Thymus (tissue), 11 donors: ENCODE results near the gene TRIM24. TPM values are rescaled to one million over a fixed set of nuclear protein-coding genes. Genes with fewer than 3 reads are reported as not detected.

ENCODE experiments used
- DNase-seq, 9 donors: peaks; one replicate each; pipeline ENCODE4 v3.0.0-alpha.2; 2013; ENCODE audit warnings: low spot score in 9 of 9, low read depth in 6 of 9, missing footprints in 1 of 9
- H3K27ac ChIP-seq, 2 donors: one replicate each; pipeline ENCODE4 v1.5.1; 2013; ENCODE audit warnings: control low read depth in 1 of 2, low read depth in 1 of 2, low read length in 1 of 2, mild to moderate bottlenecking in 1 of 2, moderate library complexity in 1 of 2
- H3K27me3 ChIP-seq, 2 donors: one replicate each; pipeline ENCODE4 v1.5.1; 2013; ENCODE audit warnings: low read length in 1 of 2; ENCODE audit not compliant: control insufficient read depth in 2 of 2, insufficient read depth in 1 of 2
- H3K36me3 ChIP-seq, 2 donors: one replicate each; pipeline ENCODE4 v1.5.1; 2013; ENCODE audit warnings: low read length in 1 of 2, mild to moderate bottlenecking in 1 of 2, moderate library complexity in 1 of 2; ENCODE audit not compliant: control insufficient read depth in 2 of 2, insufficient read depth in 2 of 2
- H3K4me1 ChIP-seq, 2 donors: one replicate each; pipeline ENCODE4 v1.5.1; 2013; ENCODE audit warnings: low read length in 2 of 2; ENCODE audit not compliant: control insufficient read depth in 2 of 2, insufficient read depth in 2 of 2
- H3K4me3 ChIP-seq, 2 donors: one replicate each; pipeline ENCODE4 v1.5.1; 2013; ENCODE audit warnings: low read length in 2 of 2, control low read depth in 1 of 2, mild to moderate bottlenecking in 1 of 2
- H3K9me3 ChIP-seq, 2 donors: one replicate each; pipeline ENCODE4 v1.5.1; 2013; ENCODE audit warnings: low read length in 1 of 2, mild to moderate bottlenecking in 1 of 2; ENCODE audit not compliant: control insufficient read depth in 2 of 2, insufficient read depth in 1 of 2
- WGBS: extraction: QIAGEN DNeasy Blood & Tissue Kit; methylation state at CpG from one replicate; pipeline ENCODE4 v1.1.7; 2013; 5-methylcytosine and 5-hydroxymethylcytosine counted together
- polyA plus RNA-seq: library from polyadenylated mRNA; stranded (reverse); fragments of 200-250 nt; gene quantifications from one replicate; pipeline ENCODE4 v1.2.3, GENCODE V29; 2013
- total RNA-seq: library from RNA; stranded (reverse); fragments of 120-200 nt; gene quantifications from one replicate; pipeline ENCODE4 v1.2.4, GENCODE V29; 2013
- donor health status: healthy.

Gene TRIM24
- total and polyA plus RNA-seq, 2 donors, result 18.1 to 28.1 TPM

DNA sequence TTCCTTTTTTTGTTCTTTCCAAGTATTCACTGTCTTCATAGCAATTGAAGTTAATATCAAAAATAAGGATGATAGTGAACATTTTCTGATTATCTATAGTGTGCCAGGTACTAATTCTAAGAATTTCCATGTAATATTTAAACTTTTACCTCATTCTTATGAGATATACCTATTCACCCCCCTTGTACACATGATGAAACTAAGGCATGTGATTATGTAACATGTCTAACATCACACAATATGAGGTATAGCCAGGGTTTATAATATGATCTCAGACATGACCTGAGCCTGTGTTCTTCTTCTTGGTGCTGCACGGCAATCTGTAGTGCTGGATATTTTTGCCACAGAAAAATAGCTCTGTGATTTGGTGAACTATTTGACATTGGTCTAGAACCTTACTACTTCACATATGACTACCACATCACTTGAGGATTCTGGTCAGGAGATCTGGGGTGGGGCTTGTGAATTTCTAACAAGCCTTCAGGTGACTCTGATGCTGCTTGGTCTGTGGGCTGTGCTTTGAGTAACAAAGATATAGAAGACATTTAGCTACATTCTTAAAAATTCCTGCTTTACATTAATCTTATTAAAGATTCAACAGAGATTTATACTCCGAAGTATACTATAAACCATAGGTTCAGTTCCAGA lies 79.1 kb downstream of the TRIM24 start:
- no peaks in the 10 kb centered on the region for H3K4me1 ChIP-seq
- peaks cover 7 to 55% of the 10 kb centered on the region in 2 donors for H3K36me3 ChIP-seq
- no peak for DNase-seq
- H3K27me3 ChIP-seq, result no peaks in the 10 kb centered on the region
- no peak overlapping the region for H3K27ac ChIP-seq
- no peak overlapping the region for H3K4me3 ChIP-seq
- 98% methylated on average over 2 of the region's 2 CpGs for WGBS
- peaks cover 0 to 6% of the 10 kb centered on the region in 2 donors for H3K9me3 ChIP-seq

DNA sequence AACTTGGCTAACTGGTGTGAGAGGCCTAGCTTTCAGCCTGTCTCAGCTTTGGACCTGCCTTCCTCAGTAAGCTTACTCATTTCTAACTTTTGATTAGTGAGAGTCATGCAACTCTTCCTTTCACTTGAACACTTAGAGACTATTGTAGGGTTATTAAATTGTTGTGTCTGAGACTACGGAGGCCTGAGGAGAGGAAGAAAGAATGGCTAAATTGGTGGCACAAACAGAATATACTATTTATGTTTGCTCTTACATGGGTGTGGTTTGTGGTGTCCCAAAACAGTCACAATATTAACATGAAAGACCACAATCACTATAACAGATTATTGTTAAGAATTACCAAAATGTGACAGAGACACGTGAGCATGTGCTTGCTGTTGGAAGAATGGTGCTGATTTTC lies 82.1 kb downstream of the TRIM24 start:
- H3K36me3 ChIP-seq, result peaks cover 15 to 70% of the 10 kb centered on the region in 2 donors
- DNase-seq, result no peak
- 95% methylated on average over 2 of the region's 2 CpGs for WGBS
- H3K27ac ChIP-seq, result no peak overlapping the region
- H3K27me3 ChIP-seq, result no peaks in the 10 kb centered on the region
- H3K4me1 ChIP-seq, result no peaks in the 10 kb centered on the region
- H3K9me3 ChIP-seq, result no peaks in the 10 kb centered on the region
- H3K4me3 ChIP-seq, result no peak overlapping the region

DNA sequence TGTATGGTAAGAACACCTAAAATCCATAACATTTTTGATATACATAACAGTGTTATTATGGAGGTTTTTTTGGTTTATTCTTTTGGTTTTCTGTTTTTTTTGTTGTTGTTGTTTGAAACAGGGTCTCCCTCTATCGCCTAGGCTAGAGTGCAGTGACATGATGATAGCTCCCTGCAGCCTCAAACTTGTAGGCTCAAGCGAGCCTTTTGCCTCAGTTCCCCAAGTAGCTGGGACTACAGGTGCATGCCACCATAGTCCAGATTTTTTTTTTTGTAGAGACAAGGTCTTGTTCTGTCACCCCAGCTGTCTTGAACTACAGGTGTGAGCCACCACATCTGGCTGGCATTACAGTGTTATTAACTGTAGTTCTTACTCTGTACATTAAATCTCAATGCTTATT lies 83.7 kb downstream of the TRIM24 start:
- H3K4me1 ChIP-seq, result no peaks in the 10 kb centered on the region
- H3K9me3 ChIP-seq, result no peaks in the 10 kb centered on the region
- H3K27me3 ChIP-seq, result no peaks in the 10 kb centered on the region
- peaks cover 18 to 68% of the 10 kb centered on the region in 2 donors for H3K36me3 ChIP-seq
- H3K27ac ChIP-seq, result no peak overlapping the region
- DNase-seq, result no peak
- WGBS, result 98% methylated on average over 2 of the region's 2 CpGs
- no peak overlapping the region for H3K4me3 ChIP-seq

DNA sequence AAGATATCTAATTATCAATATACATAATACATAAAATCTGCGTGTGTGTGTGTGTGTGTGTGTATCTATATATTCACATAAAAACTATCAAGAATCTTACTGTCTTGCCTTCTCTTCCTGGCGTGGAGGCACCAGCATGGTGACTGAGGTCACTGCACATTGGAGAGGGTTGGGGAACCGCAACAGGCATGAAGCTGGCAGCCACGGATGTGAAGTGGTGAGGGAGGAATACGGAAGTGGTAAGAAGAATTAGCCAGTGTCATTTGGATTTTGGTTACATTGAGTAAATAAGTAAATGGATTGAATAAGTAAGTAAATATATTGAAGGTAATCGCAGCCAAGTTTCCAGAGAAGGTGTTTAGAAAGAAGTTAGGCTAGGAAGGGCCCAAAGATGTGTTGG lies 85.1 kb downstream of the TRIM24 start:
- no peaks in the 10 kb centered on the region for H3K4me1 ChIP-seq
- H3K27ac ChIP-seq, result no peak overlapping the region
- peaks cover 19 to 63% of the 10 kb centered on the region in 2 donors for H3K36me3 ChIP-seq
- 82% methylated on average over 6 of the region's 6 CpGs for WGBS
- no peak overlapping the region for H3K4me3 ChIP-seq
- H3K9me3 ChIP-seq, result no peaks in the 10 kb centered on the region
- no peak for DNase-seq
- no peaks in the 10 kb centered on the region for H3K27me3 ChIP-seq

DNA sequence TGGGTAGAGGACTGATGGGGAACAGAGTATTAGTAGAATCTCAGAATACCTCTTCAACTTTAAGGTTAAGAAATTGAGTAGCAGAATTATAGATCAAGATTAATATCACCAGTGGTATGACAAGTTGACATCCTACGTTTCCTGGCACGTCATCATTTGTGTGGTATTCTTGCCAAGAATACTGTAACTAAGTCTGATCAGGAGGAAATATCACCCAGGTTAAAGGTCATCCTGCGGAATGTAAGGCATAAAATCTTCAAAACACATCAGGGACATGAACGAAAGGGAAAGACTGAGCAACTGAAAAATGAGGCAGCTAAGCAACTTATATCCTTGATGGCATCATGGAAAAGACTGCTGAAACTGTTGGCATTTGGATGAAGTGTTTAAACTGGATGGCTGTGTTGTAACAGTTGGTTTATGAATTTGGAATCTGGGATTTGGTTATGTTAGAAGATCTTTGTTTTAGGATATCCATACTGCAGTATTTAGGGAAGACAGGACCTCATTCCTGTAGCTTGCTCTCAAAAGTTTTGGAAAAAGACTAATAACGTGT lies 86.1 kb downstream of the TRIM24 start:
- WGBS, result 89% methylated on average over 5 of the region's 5 CpGs

DNA sequence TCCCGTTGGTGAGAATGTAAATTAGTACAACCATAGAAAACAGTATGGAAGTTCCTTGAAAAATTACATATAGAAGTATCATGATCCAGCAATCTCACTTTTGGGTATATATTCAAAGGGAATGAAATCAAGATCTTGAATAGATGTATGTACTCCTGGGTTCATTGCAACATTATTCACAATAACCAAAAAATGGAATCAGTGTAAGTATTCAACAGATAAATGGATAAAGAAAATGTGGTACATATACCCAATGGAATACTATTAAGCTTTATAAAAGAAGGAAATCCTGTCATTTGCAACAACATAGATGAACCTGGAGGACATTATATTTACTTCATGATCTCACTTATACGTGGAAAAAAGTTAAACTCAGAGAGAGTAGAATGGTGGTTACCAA lies 86.8 kb downstream of the TRIM24 start:
- no peaks in the 10 kb centered on the region for H3K9me3 ChIP-seq
- 98% methylated on average over 2 of the region's 2 CpGs for WGBS

More for the DNA sequence above, 86.1 kb downstream of the TRIM24 start:
- H3K9me3 ChIP-seq, result no peaks in the 10 kb centered on the region
- H3K36me3 ChIP-seq, result peaks cover 27 to 57% of the 10 kb centered on the region in 2 donors
- no peaks in the 10 kb centered on the region for H3K4me1 ChIP-seq
- H3K27ac ChIP-seq, result no peak overlapping the region
- no peak overlapping the region for H3K4me3 ChIP-seq
- DNase-seq, result no peak
- no peaks in the 10 kb centered on the region for H3K27me3 ChIP-seq

DNA sequence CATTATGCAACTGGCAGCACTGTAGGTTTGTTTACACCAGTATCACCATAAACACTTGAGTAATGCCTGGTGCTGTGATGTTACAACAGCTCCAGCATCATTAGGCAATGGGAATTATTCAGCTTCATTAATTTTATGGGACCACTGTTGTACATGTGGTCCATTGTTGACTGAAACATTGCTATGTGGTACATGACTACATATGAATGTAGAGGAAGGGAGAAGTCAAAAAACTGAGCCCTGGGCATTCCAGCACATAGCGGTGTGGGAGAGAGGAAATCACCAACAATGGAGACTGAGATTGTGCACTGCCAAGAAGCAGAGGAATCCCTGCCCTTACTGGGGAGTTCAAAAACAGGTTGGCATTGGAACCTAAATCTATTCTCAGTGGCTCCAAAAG lies 89.0 kb downstream of the TRIM24 start:
- Histone ChIP-seq H3K9me3 (peaks cover 0 to 2% of the 10 kb centered on the region in 2 donors), H3K36me3 (peaks cover 33 to 66% of the 10 kb centered on the region in 2 donors), H3K27ac (no peak overlapping the region), H3K4me1 (no peaks in the 10 kb centered on the region), H3K27me3 (no peaks in the 10 kb centered on the region), H3K4me3 (no peak overlapping the region)
- WGBS, result 100% methylated on average over 1 of the region's 1 CpG
- DNase-seq, result no peak

More for the DNA sequence above, 86.8 kb downstream of the TRIM24 start:
- H3K36me3 ChIP-seq, result peaks cover 30 to 55% of the 10 kb centered on the region in 2 donors
- H3K27me3 ChIP-seq, result no peaks in the 10 kb centered on the region
- H3K27ac ChIP-seq, result no peak overlapping the region
- no peak overlapping the region for H3K4me3 ChIP-seq
- DNase-seq, result no peak
- no peaks in the 10 kb centered on the region for H3K4me1 ChIP-seq

DNA sequence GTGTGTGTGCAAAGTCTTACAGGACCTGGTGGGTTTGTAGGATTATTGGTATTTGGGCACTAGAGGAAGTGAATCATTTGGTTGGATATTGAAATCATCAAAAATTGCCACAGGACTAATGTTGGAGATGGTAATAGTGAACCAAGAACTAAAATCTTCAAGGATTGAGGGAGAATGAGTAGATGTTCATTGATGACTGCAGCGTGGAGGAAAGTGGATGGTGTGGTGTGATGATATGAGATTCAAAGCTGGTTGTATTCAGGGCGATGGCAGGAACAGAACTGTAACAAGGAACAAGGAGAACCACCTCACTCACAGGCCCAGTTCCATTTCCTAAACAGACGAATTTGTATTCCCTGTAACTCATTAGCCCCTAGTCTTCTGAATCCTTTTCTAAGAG lies 90.3 kb downstream of the TRIM24 start:
- Histone ChIP-seq H3K4me3 (no peak overlapping the region), H3K27ac (no peak overlapping the region), H3K9me3 (peaks cover 4 to 5% of the 10 kb centered on the region in 2 donors), H3K4me1 (no peaks in the 10 kb centered on the region), H3K27me3 (no peaks in the 10 kb centered on the region), H3K36me3 (peaks cover 35 to 64% of the 10 kb centered on the region in 2 donors)
- no peak for DNase-seq
- 98% methylated on average over 3 of the region's 3 CpGs for WGBS

DNA sequence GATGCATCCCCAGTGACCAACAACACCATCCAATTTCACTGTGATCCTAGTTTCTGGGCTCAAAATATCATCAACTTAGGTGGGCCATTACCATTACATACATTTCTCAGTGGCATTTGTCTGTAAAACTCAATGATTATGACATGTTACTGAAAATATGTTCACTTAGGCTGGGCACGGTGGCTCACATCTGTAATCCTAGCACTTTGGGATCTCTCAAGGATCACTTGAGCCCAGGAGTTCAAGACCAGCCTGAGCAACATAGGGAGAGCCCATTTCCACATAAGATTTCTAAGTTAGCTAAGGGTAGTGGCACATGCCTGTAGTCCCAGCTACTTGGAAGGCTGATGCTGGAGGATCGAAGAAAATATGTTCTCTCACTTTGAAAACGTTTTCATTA lies 91.0 kb downstream of the TRIM24 start:
- 99% methylated on average over 3 of the region's 3 CpGs for WGBS
- no peak overlapping the region for H3K4me3 ChIP-seq
- peaks cover 41 to 63% of the 10 kb centered on the region in 2 donors for H3K36me3 ChIP-seq
- H3K9me3 ChIP-seq, result peaks cover 4 to 7% of the 10 kb centered on the region in 2 donors
- no peaks in the 10 kb centered on the region for H3K4me1 ChIP-seq
- no peaks in the 10 kb centered on the region for H3K27me3 ChIP-seq
- DNase-seq, result no peak
- no peak overlapping the region for H3K27ac ChIP-seq
